ENCODE measurements around the gene NCBP1. TPM values are rescaled to one million over a fixed set of nuclear protein-coding genes. Genes with fewer than 3 reads are reported as not detected.
A peak's percentile ranks its signal among the peaks of the same experiment; 100 is the strongest.

The NCBP1 gene
- total RNA-seq, 1 experiment from 2014 or later: 59.7 TPM

DNA sequence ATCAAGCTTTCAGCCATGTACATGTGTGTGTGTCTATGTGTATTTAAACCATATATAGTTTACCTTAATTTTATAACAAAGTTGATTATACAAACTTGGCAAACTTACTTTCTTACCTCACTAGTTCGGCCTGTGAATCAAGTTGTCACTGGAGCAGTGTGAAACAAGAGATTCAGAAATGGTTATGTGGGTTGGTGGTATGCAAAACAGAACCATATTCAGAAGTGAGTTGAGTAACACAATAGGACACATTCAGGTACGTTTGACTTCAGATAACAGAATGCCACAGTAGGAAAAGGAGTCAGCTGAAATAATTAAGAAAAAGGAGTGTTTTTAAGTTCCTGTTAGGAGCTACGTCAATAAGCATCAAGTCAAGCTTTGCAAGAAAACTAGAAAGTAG, 42.0 kb downstream of the NCBP1 start:
- CTCF ChIA-PET: no interaction called here
- BruUV-seq (replicated peaks): no TSS peak
- Mint-ChIP-seq H3K27me3 (ENCODE audit: insufficient read depth, unreplicated experiment) (no peaks in the 10 kb centered on the region), H3K36me3 (ENCODE audit: insufficient read depth, unreplicated experiment) (peaks cover 94% of the 10 kb centered on the region), H3K27ac (ENCODE audit: unreplicated experiment) (peak overlapping the region; percentile 6), H3K9me3 (ENCODE audit: unreplicated experiment) (no peaks in the 10 kb centered on the region), H3K4me1 (ENCODE audit: low read depth, unreplicated experiment) (no peaks in the 10 kb centered on the region), H3K4me3 (ENCODE audit: unreplicated experiment) (no peak overlapping the region)
- no peaks in the 10 kb centered on the region for H3K27me3 ChIP-seq (replicated peaks; ENCODE audit: control insufficient read depth, insufficient read depth, low read length)
- no peaks in the 10 kb centered on the region for H3K9me3 ChIP-seq
- no peaks in the 10 kb centered on the region for H3K36me3 ChIP-seq (ENCODE audit: control insufficient read depth, insufficient read depth, low read length)
- H3K4me1 ChIP-seq: 0 out of 2 replicates have a peak, but pooled peaks cover 3% of the 10 kb centered on the region
- no peak for TF ChIP-seq CTCF (IDR thresholded peaks at IDR 0.05; ENCODE audit: insufficient read depth in 1 of 2, low read depth in 1 of 2, low read length in 1 of 2, severe bottlenecking in 1 of 2, unreplicated experiment in 1 of 2)
- no peak for DNase-seq
- no peak overlapping the region for H3K4me3 ChIP-seq (ENCODE audit: low read depth, low read length)
- intact Hi-C loops (cut with micrococcal nuclease; ENCODE audit: unreplicated experiment): no loop called here
- POLR2A ChIA-PET: no interaction called here

DNA sequence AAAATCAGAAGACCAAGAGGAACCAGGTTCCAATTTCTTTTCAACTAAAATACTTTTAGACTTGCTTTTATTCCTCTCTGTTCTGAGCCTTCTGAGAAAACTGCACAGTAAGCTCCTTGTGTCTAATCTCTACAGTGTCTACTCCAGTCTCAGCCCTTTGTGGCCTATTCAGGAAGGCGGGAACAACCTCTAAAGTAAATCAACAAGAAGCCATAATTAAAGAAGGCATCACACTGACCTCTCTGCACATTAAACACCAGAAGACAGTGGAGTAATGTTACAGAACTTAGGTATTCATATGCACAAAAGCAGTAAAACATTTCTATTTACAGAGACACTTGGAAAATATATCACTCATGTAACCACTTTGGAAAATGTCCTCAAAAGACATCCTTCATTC, 48.6 kb downstream of the NCBP1 start:
- Mint-ChIP-seq H3K4me1 (ENCODE audit: low read depth, unreplicated experiment) (peaks cover under 1% of the 10 kb centered on the region), H3K4me3 (ENCODE audit: unreplicated experiment) (no peak overlapping the region), H3K36me3 (ENCODE audit: insufficient read depth, unreplicated experiment) (peaks cover 81% of the 10 kb centered on the region), H3K27ac (ENCODE audit: unreplicated experiment) (no peak overlapping the region), H3K27me3 (ENCODE audit: insufficient read depth, unreplicated experiment) (no peaks in the 10 kb centered on the region), H3K9me3 (ENCODE audit: unreplicated experiment) (no peaks in the 10 kb centered on the region)
- Histone ChIP-seq H3K27me3 (replicated peaks; ENCODE audit: control insufficient read depth, insufficient read depth, low read length) (no peaks in the 10 kb centered on the region), H3K36me3 (ENCODE audit: control insufficient read depth, insufficient read depth, low read length) (no peaks in the 10 kb centered on the region; the same call in none of the 2 replicates), H3K4me3 (ENCODE audit: low read depth, low read length) (no peak overlapping the region), H3K9me3 (no peaks in the 10 kb centered on the region), H3K4me1 (no peaks in the 10 kb centered on the region)
- CTCF ChIA-PET: no interaction called here
- intact Hi-C loops (cut with micrococcal nuclease; ENCODE audit: unreplicated experiment): no loop called here
- BruUV-seq (replicated peaks): no TSS peak
- TF ChIP-seq CTCF (IDR thresholded peaks at IDR 0.05; ENCODE audit: insufficient read depth in 1 of 2, low read depth in 1 of 2, low read length in 1 of 2, severe bottlenecking in 1 of 2, unreplicated experiment in 1 of 2): no peak
- DNase-seq: no peak
- POLR2A ChIA-PET: no interaction called here

DNA sequence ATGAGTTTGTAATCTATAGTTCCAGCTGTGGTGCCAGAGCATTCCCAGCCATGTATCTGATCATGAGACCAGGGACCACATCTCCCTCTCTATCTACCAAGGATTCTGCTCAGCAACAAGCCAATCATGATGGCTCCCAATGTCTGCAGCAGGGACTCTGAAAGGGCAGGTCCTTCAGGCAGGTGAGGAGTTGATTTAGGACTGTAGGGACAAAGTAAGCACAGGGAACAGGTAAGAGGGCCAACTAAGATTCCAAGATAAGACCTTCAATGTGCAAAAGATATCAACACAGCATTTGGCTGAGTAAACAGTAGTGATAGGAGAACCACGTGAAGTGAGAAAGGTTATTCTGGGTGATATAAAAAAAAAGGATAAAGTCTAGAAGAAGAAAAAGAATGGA, 55.0 kb downstream of the NCBP1 start:
- H3K4me1 ChIP-seq: peaks cover 32% of the 10 kb centered on the region
- H3K36me3 ChIP-seq (ENCODE audit: control insufficient read depth, insufficient read depth, low read length): no peaks in the 10 kb centered on the region; the same call in none of the 2 replicates
- POLR2A ChIA-PET: interaction anchor here (0.6 kb wide), 1 partner anchor 22 kb away, joined by 3 read pairs; no protein-coding TSS in a partner anchor
- Mint-ChIP-seq H3K9me3 (ENCODE audit: unreplicated experiment) (no peaks in the 10 kb centered on the region), H3K4me1 (ENCODE audit: low read depth, unreplicated experiment) (peaks cover 26% of the 10 kb centered on the region), H3K27me3 (ENCODE audit: insufficient read depth, unreplicated experiment) (no peaks in the 10 kb centered on the region), H3K27ac (ENCODE audit: unreplicated experiment) (peak overlapping the region; percentile 12), H3K4me3 (ENCODE audit: unreplicated experiment) (peak overlapping the region; percentile 40), H3K36me3 (ENCODE audit: insufficient read depth, unreplicated experiment) (peaks cover 60% of the 10 kb centered on the region)
- no peaks in the 10 kb centered on the region for H3K9me3 ChIP-seq
- H3K27me3 ChIP-seq (replicated peaks; ENCODE audit: control insufficient read depth, insufficient read depth, low read length): no peaks in the 10 kb centered on the region
- H3K4me3 ChIP-seq (ENCODE audit: low read depth, low read length): no peak overlapping the region
- CTCF ChIA-PET: no interaction called here
- no peak for TF ChIP-seq CTCF (IDR thresholded peaks at IDR 0.05; ENCODE audit: insufficient read depth in 1 of 2, low read depth in 1 of 2, low read length in 1 of 2, severe bottlenecking in 1 of 2, unreplicated experiment in 1 of 2)
- DNase-seq: peak; percentile 20 to 54
- intact Hi-C loops (cut with micrococcal nuclease; ENCODE audit: unreplicated experiment): no loop called here
- BruUV-seq (replicated peaks): no TSS peak

Measured in Caco-2 (cell line).